Dermis lymphatic vessel endothelial cell (primary cell): ENCODE results near the gene NUP205. TPM values are rescaled to one million over a fixed set of nuclear protein-coding genes. Genes with fewer than 3 reads are reported as not detected.

Experiments
- total RNA-seq: library from RNA; depleted of rRNA; stranded (reverse); fragments of >200 nt; gene quantifications from 2 replicates; pipeline ENCODE4 v1.2.1, GENCODE V29; 2014

The NUP205 gene, protein sequence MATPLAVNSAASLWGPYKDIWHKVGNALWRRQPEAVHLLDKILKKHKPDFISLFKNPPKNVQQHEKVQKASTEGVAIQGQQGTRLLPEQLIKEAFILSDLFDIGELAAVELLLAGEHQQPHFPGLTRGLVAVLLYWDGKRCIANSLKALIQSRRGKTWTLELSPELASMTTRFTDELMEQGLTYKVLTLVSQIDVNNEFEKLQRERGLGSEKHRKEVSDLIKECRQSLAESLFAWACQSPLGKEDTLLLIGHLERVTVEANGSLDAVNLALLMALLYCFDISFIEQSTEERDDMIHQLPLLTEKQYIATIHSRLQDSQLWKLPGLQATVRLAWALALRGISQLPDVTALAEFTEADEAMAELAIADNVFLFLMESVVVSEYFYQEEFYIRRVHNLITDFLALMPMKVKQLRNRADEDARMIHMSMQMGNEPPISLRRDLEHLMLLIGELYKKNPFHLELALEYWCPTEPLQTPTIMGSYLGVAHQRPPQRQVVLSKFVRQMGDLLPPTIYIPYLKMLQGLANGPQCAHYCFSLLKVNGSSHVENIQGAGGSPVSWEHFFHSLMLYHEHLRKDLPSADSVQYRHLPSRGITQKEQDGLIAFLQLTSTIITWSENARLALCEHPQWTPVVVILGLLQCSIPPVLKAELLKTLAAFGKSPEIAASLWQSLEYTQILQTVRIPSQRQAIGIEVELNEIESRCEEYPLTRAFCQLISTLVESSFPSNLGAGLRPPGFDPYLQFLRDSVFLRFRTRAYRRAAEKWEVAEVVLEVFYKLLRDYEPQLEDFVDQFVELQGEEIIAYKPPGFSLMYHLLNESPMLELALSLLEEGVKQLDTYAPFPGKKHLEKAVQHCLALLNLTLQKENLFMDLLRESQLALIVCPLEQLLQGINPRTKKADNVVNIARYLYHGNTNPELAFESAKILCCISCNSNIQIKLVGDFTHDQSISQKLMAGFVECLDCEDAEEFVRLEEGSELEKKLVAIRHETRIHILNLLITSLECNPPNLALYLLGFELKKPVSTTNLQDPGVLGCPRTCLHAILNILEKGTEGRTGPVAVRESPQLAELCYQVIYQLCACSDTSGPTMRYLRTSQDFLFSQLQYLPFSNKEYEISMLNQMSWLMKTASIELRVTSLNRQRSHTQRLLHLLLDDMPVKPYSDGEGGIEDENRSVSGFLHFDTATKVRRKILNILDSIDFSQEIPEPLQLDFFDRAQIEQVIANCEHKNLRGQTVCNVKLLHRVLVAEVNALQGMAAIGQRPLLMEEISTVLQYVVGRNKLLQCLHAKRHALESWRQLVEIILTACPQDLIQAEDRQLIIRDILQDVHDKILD (N-terminal part only)
- 27.8 and 33.2 TPM in 2 replicates for total RNA-seq

DNA sequence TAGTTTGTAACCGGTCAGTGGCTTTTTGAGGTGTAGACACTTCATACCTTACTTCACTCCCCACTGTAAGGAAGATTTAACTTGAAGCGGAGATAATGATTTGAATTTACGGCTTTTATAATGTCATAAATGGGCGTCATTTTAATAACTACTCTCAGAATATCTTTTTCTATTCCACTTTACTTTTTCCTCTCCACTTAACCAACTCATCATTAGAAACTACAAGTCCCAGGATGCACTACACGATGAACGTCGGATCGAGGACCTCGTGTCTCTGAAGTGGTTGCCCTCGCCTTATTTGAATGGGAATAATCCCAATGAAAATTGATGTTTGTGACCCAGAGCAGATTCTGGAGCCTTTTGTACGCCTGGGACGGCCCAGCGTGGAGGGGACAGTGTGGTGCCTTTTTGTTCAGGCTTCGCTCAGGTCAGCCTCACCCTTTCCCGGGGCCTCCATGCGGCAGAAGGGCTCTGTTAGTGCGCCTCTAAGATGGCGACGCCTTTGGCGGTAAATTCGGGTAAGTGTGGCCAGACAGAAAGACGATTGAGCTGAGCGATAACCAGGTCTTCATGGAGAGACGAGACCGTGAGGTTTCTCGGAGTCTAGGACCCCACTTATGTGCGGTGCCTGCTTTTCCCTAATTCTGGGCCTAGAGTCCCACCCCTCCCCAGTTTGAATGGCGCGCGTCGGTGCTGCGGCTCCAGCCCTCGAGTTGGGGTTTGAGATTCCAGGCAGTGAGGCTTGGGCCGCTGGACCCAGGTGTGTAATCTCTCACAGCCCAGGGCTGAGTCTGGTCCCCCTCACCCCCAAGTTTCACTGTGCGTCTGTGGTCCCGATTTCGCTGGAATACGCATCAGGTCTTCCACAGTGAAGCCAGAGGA lies at the start of gene NUP205:
NUP205 (plus strand) TSS at position 463 of the 882 bp plus-strand sequence; CDS start at position 491, 28 bp downstream.

DNA sequence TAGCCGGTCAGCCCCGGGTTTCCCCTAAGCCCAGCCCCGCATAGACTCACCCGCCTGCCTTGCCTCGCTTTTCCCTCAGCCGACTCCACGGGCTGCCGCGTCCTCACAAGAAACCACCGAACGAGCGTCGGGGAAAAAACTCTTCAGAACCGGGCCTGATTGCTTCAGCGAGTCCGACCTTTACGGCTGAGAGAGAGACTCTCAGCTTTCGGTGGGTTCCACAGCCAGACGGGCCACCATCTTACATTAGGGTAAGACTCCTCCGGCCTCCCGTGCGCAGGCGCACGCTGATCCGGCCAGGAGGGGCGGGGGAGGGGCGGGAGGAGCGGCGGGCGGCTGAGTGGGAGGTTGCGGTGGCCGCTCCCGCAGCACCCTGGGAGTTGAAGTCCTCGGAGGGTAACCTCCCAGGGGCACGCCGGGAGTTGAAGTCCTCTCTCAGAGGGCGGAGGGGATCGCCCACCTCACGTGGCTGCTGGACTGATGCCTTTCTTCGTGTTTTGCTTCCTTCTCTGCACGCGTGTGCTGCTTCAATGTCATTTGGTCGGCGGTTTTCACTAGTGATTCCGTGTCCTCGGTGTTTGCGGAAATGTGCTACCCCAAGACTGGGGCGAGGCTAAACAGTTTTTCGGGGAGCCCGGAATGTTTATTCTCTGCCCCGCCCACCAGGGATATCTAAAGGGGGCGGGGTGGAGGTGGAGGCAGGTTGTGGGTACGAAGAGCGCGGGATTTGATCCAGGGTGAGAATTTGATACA lies 47.7 kb upstream of the NUP205 start, which contains the start of gene CNOT4:
CNOT4 (minus strand) TSS at position 264 of the 753 bp plus-strand sequence. CDS start 71,771 bp downstream, outside the sequence.

DNA sequence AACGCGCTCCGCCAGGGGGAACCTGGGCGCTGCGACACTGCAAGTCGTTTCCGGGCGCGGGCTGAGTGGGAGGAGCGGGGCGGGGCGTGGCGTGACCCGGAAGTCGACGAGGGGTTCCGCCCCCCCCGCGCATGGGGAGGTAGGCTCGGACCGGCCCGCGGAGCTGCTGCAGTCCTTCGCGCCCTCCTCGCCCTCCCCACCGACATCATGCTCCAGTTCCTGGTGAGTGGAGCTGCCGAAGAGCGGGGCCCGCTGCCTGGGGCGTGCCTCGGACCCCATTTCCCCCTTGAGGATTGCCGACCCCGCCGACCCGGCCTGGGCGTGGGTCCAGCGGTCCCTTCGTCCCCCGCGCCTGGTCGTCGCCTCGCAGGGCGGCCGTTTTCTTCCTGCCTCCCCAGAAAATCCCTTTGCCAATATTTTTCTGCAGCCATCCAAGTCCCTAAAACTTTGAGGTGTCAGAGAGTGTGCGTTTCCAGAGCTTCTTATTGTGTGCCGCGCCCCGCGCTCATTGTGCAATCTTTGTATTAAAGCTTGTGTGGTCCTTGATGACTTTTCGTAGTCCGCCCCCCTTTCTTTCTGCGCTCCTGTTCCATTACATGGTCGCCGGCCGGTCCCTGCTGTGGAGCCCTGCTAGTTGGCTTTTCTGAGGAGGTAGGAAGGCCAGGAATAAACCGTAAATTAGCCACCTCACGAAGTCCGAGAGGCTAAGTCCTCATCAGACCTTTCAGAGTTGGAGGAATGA lies 104.8 kb downstream of the NUP205 start, which contains the start of gene STMP1:
STMP1 (plus strand) TSS at position 142 of the 742 bp plus-strand sequence.

Other genes starting within 250 kb of the NUP205 start
- gene CNOT4, start 47.8 kb upstream of the NUP205 start, total RNA-seq, result 7.3 and 11.6 TPM in 2 replicates
- gene STMP1, start 104.6 kb downstream of the NUP205 start, total RNA-seq, result 7.4 and 10.1 TPM in 2 replicates
- gene SLC13A4, start 170.3 kb downstream of the NUP205 start, total RNA-seq, result not detected in 2 replicates
- under 0.01 TPM in 1 of 2 replicates, not detected in the other for gene FAM180A, start 190.9 kb downstream of the NUP205 start, total RNA-seq